HepG2 (cell line): ENCODE results near the gene C19orf85.

Source experiments
- EP300 ChIP-seq, 3 experiments: sonication (generic) in 1 of 3; formaldehyde crosslinking in 1 of 3; IDR thresholded peaks; 2 replicates each; pipeline versions ENCODE4 v1.5.1 to v1.6.1; 2011 to 2020; ENCODE audit warnings: low read depth in 2 of 3, low read length in 2 of 3, borderline replicate concordance in 1 of 3, improper control_type of control experiment in 1 of 3, mild to moderate bottlenecking in 1 of 3, missing genetic modification reagents in 1 of 3, moderate library complexity in 1 of 3
- NFIC ChIP-seq: IDR thresholded peaks from 2 replicates; pipeline ENCODE4 v1.6.1; 2012; ENCODE audit warnings: mild to moderate bottlenecking, low read length, inconsistent platforms
- SP1 ChIP-seq, 2 experiments: fragments of 450-650 bp in 1 of 2; sonication (generic) in 1 of 2; formaldehyde crosslinking in 1 of 2; IDR thresholded peaks; 2 replicates each; pipeline versions ENCODE4 v1.4.0 to v1.6.1; 2016 to 2020; ENCODE audit warnings: missing genetic modification reagents in 1 of 2
- TF ChIP-seq, protein P1 (sequence below): sonication (generic); formaldehyde crosslinking; IDR thresholded peaks from 2 replicates; pipeline ENCODE4 v1.5.1; 2020; ENCODE audit warnings: missing genetic modification reagents, mild to moderate bottlenecking, borderline replicate concordance

DNA sequence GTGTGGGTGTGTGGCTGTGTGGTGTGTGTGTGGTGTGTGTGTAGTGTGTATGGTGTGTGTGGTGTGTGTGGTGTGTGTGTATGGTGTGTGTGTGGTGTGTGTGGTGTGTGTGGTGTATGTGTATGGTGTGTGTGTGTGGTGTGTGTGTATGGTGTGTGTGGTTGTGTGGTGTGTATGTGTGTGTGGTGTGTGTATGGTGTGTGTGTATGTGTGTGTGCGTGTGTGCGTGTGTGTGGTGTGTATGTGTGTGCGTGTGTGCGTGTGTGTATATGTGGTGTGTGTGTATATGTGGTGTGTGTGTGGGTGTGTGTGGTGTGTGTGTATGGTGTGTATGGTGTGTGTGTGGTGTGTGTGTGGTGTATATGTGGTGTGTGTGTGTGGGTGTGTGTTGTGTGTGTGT lies 29.5 kb downstream of the C19orf85 start:
- TF ChIP-seq SP1 (IDR thresholded peaks at IDR 0.05) (no peak), SP1 (CRISPR knock-in tag; IDR thresholded peaks at IDR 0.05) (no peak), NFIC (no peak), EP300 (IDR thresholded peaks at IDR 0.05; ENCODE audit: low read depth in 2 of 2, low read length in 2 of 2) (no peak), EP300 (CRISPR knock-in tag; IDR thresholded peaks at IDR 0.05; ENCODE audit: borderline replicate concordance) (no peak)
- TF ChIP-seq, protein P1, sequence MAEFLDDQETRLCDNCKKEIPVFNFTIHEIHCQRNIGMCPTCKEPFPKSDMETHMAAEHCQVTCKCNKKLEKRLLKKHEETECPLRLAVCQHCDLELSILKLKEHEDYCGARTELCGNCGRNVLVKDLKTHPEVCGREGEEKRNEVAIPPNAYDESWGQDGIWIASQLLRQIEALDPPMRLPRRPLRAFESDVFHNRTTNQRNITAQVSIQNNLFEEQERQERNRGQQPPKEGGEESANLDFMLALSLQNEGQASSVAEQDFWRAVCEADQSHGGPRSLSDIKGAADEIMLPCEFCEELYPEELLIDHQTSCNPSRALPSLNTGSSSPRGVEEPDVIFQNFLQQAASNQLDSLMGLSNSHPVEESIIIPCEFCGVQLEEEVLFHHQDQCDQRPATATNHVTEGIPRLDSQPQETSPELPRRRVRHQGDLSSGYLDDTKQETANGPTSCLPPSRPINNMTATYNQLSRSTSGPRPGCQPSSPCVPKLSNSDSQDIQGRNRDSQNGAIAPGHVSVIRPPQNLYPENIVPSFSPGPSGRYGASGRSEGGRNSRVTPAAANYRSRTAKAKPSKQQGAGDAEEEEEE (CRISPR knock-in tag): no peak
